Camera-type eye (tissue), 1 donor: ENCODE results near the gene BOC. TPM values are rescaled to one million over a fixed set of nuclear protein-coding genes. Genes with fewer than 3 reads are reported as not detected.

Experiments
- total RNA-seq: library from RNA; depleted of rRNA; stranded (reverse); fragments of >200 nt; gene quantifications from one replicate; pipeline ENCODE4 v1.2.3, GENCODE V29; 2014

The BOC gene, protein sequence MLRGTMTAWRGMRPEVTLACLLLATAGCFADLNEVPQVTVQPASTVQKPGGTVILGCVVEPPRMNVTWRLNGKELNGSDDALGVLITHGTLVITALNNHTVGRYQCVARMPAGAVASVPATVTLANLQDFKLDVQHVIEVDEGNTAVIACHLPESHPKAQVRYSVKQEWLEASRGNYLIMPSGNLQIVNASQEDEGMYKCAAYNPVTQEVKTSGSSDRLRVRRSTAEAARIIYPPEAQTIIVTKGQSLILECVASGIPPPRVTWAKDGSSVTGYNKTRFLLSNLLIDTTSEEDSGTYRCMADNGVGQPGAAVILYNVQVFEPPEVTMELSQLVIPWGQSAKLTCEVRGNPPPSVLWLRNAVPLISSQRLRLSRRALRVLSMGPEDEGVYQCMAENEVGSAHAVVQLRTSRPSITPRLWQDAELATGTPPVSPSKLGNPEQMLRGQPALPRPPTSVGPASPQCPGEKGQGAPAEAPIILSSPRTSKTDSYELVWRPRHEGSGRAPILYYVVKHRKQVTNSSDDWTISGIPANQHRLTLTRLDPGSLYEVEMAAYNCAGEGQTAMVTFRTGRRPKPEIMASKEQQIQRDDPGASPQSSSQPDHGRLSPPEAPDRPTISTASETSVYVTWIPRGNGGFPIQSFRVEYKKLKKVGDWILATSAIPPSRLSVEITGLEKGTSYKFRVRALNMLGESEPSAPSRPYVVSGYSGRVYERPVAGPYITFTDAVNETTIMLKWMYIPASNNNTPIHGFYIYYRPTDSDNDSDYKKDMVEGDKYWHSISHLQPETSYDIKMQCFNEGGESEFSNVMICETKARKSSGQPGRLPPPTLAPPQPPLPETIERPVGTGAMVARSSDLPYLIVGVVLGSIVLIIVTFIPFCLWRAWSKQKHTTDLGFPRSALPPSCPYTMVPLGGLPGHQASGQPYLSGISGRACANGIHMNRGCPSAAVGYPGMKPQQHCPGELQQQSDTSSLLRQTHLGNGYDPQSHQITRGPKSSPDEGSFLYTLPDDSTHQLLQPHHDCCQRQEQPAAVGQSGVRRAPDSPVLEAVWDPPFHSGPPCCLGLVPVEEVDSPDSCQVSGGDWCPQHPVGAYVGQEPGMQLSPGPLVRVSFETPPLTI
- 104 TPM for total RNA-seq

DNA sequence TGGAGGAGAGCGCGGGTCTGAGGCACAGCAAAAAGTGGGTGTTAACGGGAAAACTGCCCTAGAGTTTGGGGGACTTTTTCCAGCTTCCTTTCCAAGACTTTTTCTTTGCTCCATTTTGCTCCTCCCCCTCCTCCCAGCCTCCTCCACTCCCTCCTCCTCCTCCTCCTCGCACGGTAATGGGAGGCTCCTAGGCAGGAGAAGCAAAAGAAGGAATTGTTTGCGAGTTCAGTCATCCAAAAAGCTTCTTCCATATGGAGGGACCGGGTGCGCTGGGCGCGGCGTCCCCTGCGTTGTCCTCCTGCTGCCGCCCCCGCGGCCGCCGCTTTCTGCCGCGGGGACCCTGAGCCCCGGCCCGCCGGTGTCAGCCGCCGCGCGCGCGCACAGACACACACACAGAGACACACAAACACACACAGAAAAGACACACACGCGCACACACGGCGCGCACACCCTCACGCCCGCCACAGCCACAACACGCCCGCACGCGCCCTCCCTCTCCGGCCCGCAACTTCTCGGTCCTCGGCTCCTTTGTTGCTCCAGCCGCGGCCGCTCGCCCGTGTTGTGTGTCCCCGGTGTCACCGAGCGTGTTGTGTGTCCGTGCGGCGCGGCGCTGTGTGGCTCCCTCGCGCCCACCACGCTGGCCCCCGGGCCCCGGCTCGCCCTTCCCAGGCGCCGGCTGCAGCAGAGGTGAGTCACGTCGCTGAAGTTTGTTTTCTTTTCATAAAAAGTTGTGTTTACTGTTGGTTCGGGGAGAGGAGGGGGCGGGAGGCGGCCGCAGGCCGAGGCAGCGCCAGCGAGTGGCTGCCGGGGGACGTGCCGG, at the start of gene BOC:
BOC (plus strand) TSS at position 228 of the 820 bp plus-strand sequence. CDS start 38,246 bp downstream, outside the sequence.

Other genes starting within 250 kb of the BOC start
- 2.0 TPM for gene CD200R1, start 236.5 kb upstream of the BOC start, total RNA-seq
- gene GTPBP8, start 220.6 kb upstream of the BOC start, total RNA-seq: 23.4 TPM
- 16.9 TPM for gene CFAP44, start 229.9 kb downstream of the BOC start, total RNA-seq